ENCODE results near the gene APC2. TPM values are rescaled to one million over a fixed set of nuclear protein-coding genes. Genes with fewer than 3 reads are reported as not detected.

APC2 gene
- total RNA-seq, 1 experiment from 2014 or later = 0.68 TPM

GRCh38 chr19:1470305-1471009 is 20.5 kb downstream of the APC2 start:
- H3K79me1 ChIP-seq (ENCODE audit: insufficient read depth, low read depth, low read length, poor library complexity, severe bottlenecking) = no peaks in the 10 kb centered on the region
- no peaks in the 10 kb centered on the region for H3K79me2 ChIP-seq (ENCODE audit: insufficient read depth, low read length)
- H2BK20ac ChIP-seq (ENCODE audit: low read depth, low read length, poor library complexity, severe bottlenecking) = no peak overlapping the region
- no peak overlapping the region for H2AK5ac ChIP-seq (ENCODE audit: insufficient read length, low read length)
- H3K23me2 ChIP-seq (ENCODE audit: insufficient read length, low read depth, low read length, poor library complexity, severe bottlenecking) = peaks cover 9% of the 10 kb centered on the region
- H3K9me3 ChIP-seq (ENCODE audit: control insufficient read depth, low read depth, low read length) = no peaks in the 10 kb centered on the region
- no peak overlapping the region for H3K4ac ChIP-seq (ENCODE audit: low read depth, low read length)
- peak overlapping the region; percentile 11 for H3K4me2 ChIP-seq (ENCODE audit: insufficient read depth, insufficient read length, low read length)
- H3K4me1 ChIP-seq (ENCODE audit: insufficient read depth, low read length) = no peaks in the 10 kb centered on the region
- no peak overlapping the region for H2BK12ac ChIP-seq (ENCODE audit: insufficient read length, low read depth, low read length)
- no peak for TF ChIP-seq CTCF (conservative IDR thresholded peaks at IDR 0.05)
- H3K18ac ChIP-seq (ENCODE audit: insufficient read length, low read depth, low read length) = no peak overlapping the region
- no peak overlapping the region for H3K23ac ChIP-seq (ENCODE audit: insufficient read length, low read depth, low read length)
- H2BK120ac ChIP-seq (ENCODE audit: low read depth, low read length, poor library complexity, severe bottlenecking) = no peak overlapping the region
- Mint-ChIP-seq H3K4me3 (peak overlapping the region; percentile 14 to 75; a peak in 4 of 5 replicates), H3K4me1 (peaks cover 2 to 9% of the 10 kb centered on the region in 2 experiments; a peak in 3 of 4 replicates), H3K36me3 (ENCODE audit: insufficient read depth in 1 of 3, low read depth in 3 of 3) (no peaks in the 10 kb centered on the region), H3K27me3 (ENCODE audit: low read depth) (peaks cover 67% of the 10 kb centered on the region), H3K27ac (no peak overlapping the region), H3K9me3 (no peaks in the 10 kb centered on the region)
- H3K27me3 ChIP-seq (ENCODE audit: insufficient read depth, low read length) = peaks cover 49% of the 10 kb centered on the region
- H4K8ac ChIP-seq (replicated peaks; ENCODE audit: insufficient read length, low read depth, low read length) = no peak overlapping the region
- no peak overlapping the region for H4K5ac ChIP-seq (ENCODE audit: insufficient read length, low read depth, low read length)
- H3K56ac ChIP-seq (ENCODE audit: insufficient read length, low read depth, low read length) = no peak overlapping the region
- peaks cover 3% of the 10 kb centered on the region for H4K20me1 ChIP-seq (ENCODE audit: control insufficient read depth, insufficient read depth, insufficient read length)
- no peak overlapping the region for H3T11ph ChIP-seq (ENCODE audit: low read length)
- no CpG with 5 or more reads among the region's 67 CpGs for WGBS (ENCODE audit: extremely low coverage, insufficient read length, low lambda C conversion rate)
- H3K9ac ChIP-seq (ENCODE audit: extremely low read depth, insufficient read length, low read length) = no peak overlapping the region
- no peak overlapping the region for H4K91ac ChIP-seq (ENCODE audit: insufficient read length, low read depth, low read length)
- no peak overlapping the region for H3K14ac ChIP-seq (ENCODE audit: insufficient read depth, low read length)
- no peak overlapping the region for H2BK5ac ChIP-seq (ENCODE audit: insufficient read length, low read length)
- no peak overlapping the region for H2BK15ac ChIP-seq (ENCODE audit: low read depth, low read length)
- H2AFZ ChIP-seq (ENCODE audit: low read length) = no peak overlapping the region
- peak; percentile 79 for DNase-seq
- no peak overlapping the region for H3K27ac ChIP-seq (ENCODE audit: insufficient read length, low read depth, low read length)
